HL-60 (cell line): ENCODE data around the gene KDELR3.

Experiments used
- CTCF ChIP-seq: IDR thresholded peaks from one replicate; pipeline ENCODE4 v1.5.1; 2011; ENCODE audit warnings: low read length, control low read depth, inconsistent platforms; ENCODE audit not compliant: insufficient read depth
- POLR2AphosphoS5 ChIP-seq: IDR thresholded peaks from 2 replicates; pipeline ENCODE4 v1.6.1; 2012; ENCODE audit warnings: low read depth

GRCh38 chr22:38484244-38484643 lies 16.3 kb downstream of the KDELR3 start:
- TF ChIP-seq CTCF (no peak), POLR2AphosphoS5 (no peak)
